ENCODE data around the gene TMLHE. TPM values are rescaled to one million over a fixed set of nuclear protein-coding genes. Genes with fewer than 3 reads are reported as not detected.
A peak's percentile ranks its signal among the peaks of the same experiment; 100 is the strongest.

TMLHE gene
- total and polyA plus RNA-seq, 2 of the 13 experiments (the other 11 are each of a cell fraction or from before 2014, with no cell fraction given) = 12.5 to 14.2 TPM

- TF ChIP-seq, protein P1, sequence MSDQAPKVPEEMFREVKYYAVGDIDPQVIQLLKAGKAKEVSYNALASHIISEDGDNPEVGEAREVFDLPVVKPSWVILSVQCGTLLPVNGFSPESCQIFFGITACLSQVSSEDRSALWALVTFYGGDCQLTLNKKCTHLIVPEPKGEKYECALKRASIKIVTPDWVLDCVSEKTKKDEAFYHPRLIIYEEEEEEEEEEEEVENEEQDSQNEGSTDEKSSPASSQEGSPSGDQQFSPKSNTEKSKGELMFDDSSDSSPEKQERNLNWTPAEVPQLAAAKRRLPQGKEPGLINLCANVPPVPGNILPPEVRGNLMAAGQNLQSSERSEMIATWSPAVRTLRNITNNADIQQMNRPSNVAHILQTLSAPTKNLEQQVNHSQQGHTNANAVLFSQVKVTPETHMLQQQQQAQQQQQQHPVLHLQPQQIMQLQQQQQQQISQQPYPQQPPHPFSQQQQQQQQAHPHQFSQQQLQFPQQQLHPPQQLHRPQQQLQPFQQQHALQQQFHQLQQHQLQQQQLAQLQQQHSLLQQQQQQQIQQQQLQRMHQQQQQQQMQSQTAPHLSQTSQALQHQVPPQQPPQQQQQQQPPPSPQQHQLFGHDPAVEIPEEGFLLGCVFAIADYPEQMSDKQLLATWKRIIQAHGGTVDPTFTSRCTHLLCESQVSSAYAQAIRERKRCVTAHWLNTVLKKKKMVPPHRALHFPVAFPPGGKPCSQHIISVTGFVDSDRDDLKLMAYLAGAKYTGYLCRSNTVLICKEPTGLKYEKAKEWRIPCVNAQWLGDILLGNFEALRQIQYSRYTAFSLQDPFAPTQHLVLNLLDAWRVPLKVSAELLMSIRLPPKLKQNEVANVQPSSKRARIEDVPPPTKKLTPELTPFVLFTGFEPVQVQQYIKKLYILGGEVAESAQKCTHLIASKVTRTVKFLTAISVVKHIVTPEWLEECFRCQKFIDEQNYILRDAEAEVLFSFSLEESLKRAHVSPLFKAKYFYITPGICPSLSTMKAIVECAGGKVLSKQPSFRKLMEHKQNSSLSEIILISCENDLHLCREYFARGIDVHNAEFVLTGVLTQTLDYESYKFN (CRISPR knock-in tag; conservative IDR thresholded peaks at IDR 0.05) = no peak
- TF ChIP-seq NFKBIZ (CRISPR knock-in tag; IDR thresholded peaks at IDR 0.05) (no peak), FIP1L1 (IDR thresholded peaks at IDR 0.05; ENCODE audit: borderline replicate concordance, insufficient read depth, low read depth, low read length) (no peak), PHF20 (CRISPR knock-in tag; IDR thresholded peaks at IDR 0.05) (peak; percentile 55), GATAD1 (CRISPR knock-in tag; IDR thresholded peaks at IDR 0.05) (0 out of 2 replicates have a peak, but pooled peaks have one; percentile 16), CC2D1A (CRISPR knock-in tag; IDR thresholded peaks at IDR 0.05) (no peak), ATRX (CRISPR knock-in tag; IDR thresholded peaks at IDR 0.05; ENCODE audit: borderline replicate concordance) (no peak), ZSCAN25 (CRISPR knock-in tag; IDR thresholded peaks at IDR 0.05) (no peak), PRDM10 (CRISPR knock-in tag; IDR thresholded peaks at IDR 0.05; ENCODE audit: low read depth) (peak; percentile 57; the same call in 1 of the 2 replicates), MATR3 (CRISPR knock-in tag; IDR thresholded peaks at IDR 0.05) (no peak), MBD4 (IDR thresholded peaks at IDR 0.05; ENCODE audit: borderline replicate concordance, low read length) (no peak), MEF2D (CRISPR knock-in tag; IDR thresholded peaks at IDR 0.05) (0 out of 2 replicates have a peak, but pooled peaks have one; percentile 46), SRY (CRISPR knock-in tag; IDR thresholded peaks at IDR 0.05) (no peak), ZNF776 (CRISPR knock-in tag; IDR thresholded peaks at IDR 0.05) (no peak), EZH2 (conservative IDR thresholded peaks at IDR 0.05; ENCODE audit: low read depth, low read length) (no peak), CCAR2 (optimal IDR thresholded peaks at IDR 0.05; ENCODE audit: low read depth, low read length) (no peak), ZNF333 (CRISPR knock-in tag; IDR thresholded peaks at IDR 0.05; ENCODE audit: borderline replicate concordance) (no peak), E2F1 (CRISPR knock-in tag; IDR thresholded peaks at IDR 0.05) (no peak), ZNF230 (CRISPR knock-in tag; IDR thresholded peaks at IDR 0.05) (no peak), MIXL1 (CRISPR knock-in tag; IDR thresholded peaks at IDR 0.05) (no peak), NFRKB (IDR thresholded peaks at IDR 0.05) (no peak)
- TF ChIP-seq, protein P2, sequence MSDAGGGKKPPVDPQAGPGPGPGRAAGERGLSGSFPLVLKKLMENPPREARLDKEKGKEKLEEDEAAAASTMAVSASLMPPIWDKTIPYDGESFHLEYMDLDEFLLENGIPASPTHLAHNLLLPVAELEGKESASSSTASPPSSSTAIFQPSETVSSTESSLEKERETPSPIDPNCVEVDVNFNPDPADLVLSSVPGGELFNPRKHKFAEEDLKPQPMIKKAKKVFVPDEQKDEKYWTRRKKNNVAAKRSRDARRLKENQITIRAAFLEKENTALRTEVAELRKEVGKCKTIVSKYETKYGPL (CRISPR knock-in tag; IDR thresholded peaks at IDR 0.05) = no peak
These were observed at the start of gene TMLHE, which contains the start of gene SPRY3 (continued) for GRCh38 chrX:155612312-155613224.
